HEK293 (cell line): ENCODE results near the gene CTNNB1.

Source experiments
- CTCF ChIA-PET: fragments of 350-600 bp; formaldehyde crosslinking; extraction: SDS; loops from one replicate; lab custom pipeline; 2021; ENCODE audit warnings: antibody characterized with exemption; lab: Yijun Ruan, JAX
- POLR2A ChIA-PET: fragments of 300-600 bp; formaldehyde crosslinking; extraction: SDS; loops from one replicate; lab custom pipeline; 2020; ENCODE audit warnings: antibody characterized with exemption, inconsistent platforms; lab: Yijun Ruan, JAX
- H3K27ac ChIP-seq: fragments of 200-500 bp; sonication (Bioruptor generic); 2 replicates; pipeline ENCODE4 v1.5.1; 2014; ENCODE audit warnings: low read depth, low read length, control low read depth, inconsistent platforms; ENCODE audit errors: extremely low read depth
- H3K36me3 ChIP-seq, 2 experiments: fragments of 200-500 bp in 1 of 2; sonication (Bioruptor generic) in 1 of 2; 1 replicate in 1 of 2; 2 replicates in 1 of 2; pipeline ENCODE4 v1.5.1; 2014 to 2017; ENCODE audit warnings: inconsistent platforms in 2 of 2, low read length in 2 of 2; ENCODE audit not compliant: control insufficient read depth in 2 of 2, insufficient read depth in 1 of 2
- H3K4me1 ChIP-seq: fragments of 200-500 bp; sonication (Bioruptor generic); 2 replicates; pipeline ENCODE4 v1.5.1; 2014; ENCODE audit warnings: mild to moderate bottlenecking, low read length, inconsistent platforms; ENCODE audit not compliant: control insufficient read depth, insufficient read depth
- H3K4me3 ChIP-seq: 2 replicates; pipeline ENCODE4 v1.5.1; 2011; ENCODE audit warnings: low read depth, mild to moderate bottlenecking, control low read depth, low read length, moderate library complexity
- H3K9me3 ChIP-seq: fragments of 200-500 bp; sonication (Bioruptor generic); 2 replicates; pipeline ENCODE4 v1.5.1; 2014; ENCODE audit warnings: low read depth, low read length, inconsistent platforms; ENCODE audit not compliant: control insufficient read depth, insufficient read depth
- IKZF3 ChIP-seq: fragments of 450-650 bp; IDR thresholded peaks from 2 replicates; pipeline ENCODE4 v1.5.0; 2018; ENCODE audit warnings: missing biosample characterization, mild to moderate bottlenecking, missing genetic modification characterization, moderate library complexity
- OSR2 ChIP-seq: fragments of 450-650 bp; formaldehyde crosslinking; IDR thresholded peaks from 2 replicates; pipeline ENCODE4 v1.5.1; 2016; ENCODE audit warnings: missing biosample characterization, missing genetic modification characterization
- RBAK ChIP-seq: fragments of 450-650 bp; formaldehyde crosslinking; IDR thresholded peaks from 2 replicates; pipeline ENCODE4 v1.5.1; 2016; ENCODE audit warnings: missing biosample characterization, missing genetic modification characterization
- ZFP37 ChIP-seq: fragments of 450-650 bp; formaldehyde crosslinking; IDR thresholded peaks from 2 replicates; pipeline ENCODE4 v1.5.1; 2016; ENCODE audit warnings: missing biosample characterization, missing genetic modification characterization
- ZNF138 ChIP-seq: fragments of 450-650 bp; formaldehyde crosslinking; IDR thresholded peaks from 2 replicates; pipeline ENCODE4 v1.5.1; 2016; ENCODE audit warnings: missing biosample characterization, missing genetic modification characterization, borderline replicate concordance
- ZNF423 ChIP-seq: fragments of 450-650 bp; formaldehyde crosslinking; IDR thresholded peaks from 2 replicates; pipeline ENCODE4 v1.5.1; 2016; ENCODE audit warnings: missing biosample characterization, missing genetic modification characterization
- ZNF549 ChIP-seq: fragments of 450-650 bp; IDR thresholded peaks from 2 replicates; pipeline ENCODE4 v1.5.1; 2018; ENCODE audit warnings: missing biosample characterization, missing genetic modification characterization, mild to moderate bottlenecking, inconsistent platforms, moderate library complexity
- ZNF560 ChIP-seq: fragments of 450-650 bp; formaldehyde crosslinking; IDR thresholded peaks from 2 replicates; pipeline ENCODE4 v1.5.1; 2017; ENCODE audit warnings: missing biosample characterization, missing genetic modification characterization, borderline replicate concordance
- ZNF660 ChIP-seq: fragments of 450-650 bp; IDR thresholded peaks from 2 replicates; pipeline ENCODE4 v1.5.1; 2018; ENCODE audit warnings: missing biosample characterization, mild to moderate bottlenecking, missing genetic modification characterization
- ZNF837 ChIP-seq: fragments of 450-650 bp; formaldehyde crosslinking; IDR thresholded peaks from 2 replicates; pipeline ENCODE4 v1.5.1; 2016; ENCODE audit warnings: missing biosample characterization, missing genetic modification characterization
- ZSCAN16 ChIP-seq: fragments of 450-650 bp; formaldehyde crosslinking; IDR thresholded peaks from 2 replicates; pipeline ENCODE4 v1.5.1; 2016; ENCODE audit warnings: missing biosample characterization, missing genetic modification characterization
- TF ChIP-seq, protein P1 (sequence below): fragments of 450-650 bp; formaldehyde crosslinking; IDR thresholded peaks from 2 replicates; pipeline ENCODE4 v1.5.1; 2016; ENCODE audit warnings: missing biosample characterization, missing genetic modification characterization, low read depth
- TF ChIP-seq, protein P2 (sequence below): fragments of 450-650 bp; formaldehyde crosslinking; IDR thresholded peaks from 2 replicates; pipeline ENCODE4 v1.5.1; 2016; ENCODE audit warnings: missing biosample characterization, missing genetic modification characterization, low read depth
- TF ChIP-seq, protein P3 (sequence below): fragments of 450-650 bp; formaldehyde crosslinking; IDR thresholded peaks from 2 replicates; pipeline ENCODE4 v1.5.1; 2016; ENCODE audit warnings: missing biosample characterization, missing genetic modification characterization, borderline replicate concordance
- TF ChIP-seq, protein P4 (sequence below): fragments of 450-650 bp; formaldehyde crosslinking; IDR thresholded peaks from 2 replicates; pipeline ENCODE4 v1.5.1; 2016; ENCODE audit warnings: missing biosample characterization, missing genetic modification characterization
- TF ChIP-seq, protein P5 (sequence below): fragments of 450-650 bp; formaldehyde crosslinking; conservative IDR thresholded peaks from 2 replicates; pipeline ENCODE4 v1.5.1; 2016; ENCODE audit warnings: low read depth, missing biosample characterization, missing genetic modification characterization

CTNNB1 gene

DNA sequence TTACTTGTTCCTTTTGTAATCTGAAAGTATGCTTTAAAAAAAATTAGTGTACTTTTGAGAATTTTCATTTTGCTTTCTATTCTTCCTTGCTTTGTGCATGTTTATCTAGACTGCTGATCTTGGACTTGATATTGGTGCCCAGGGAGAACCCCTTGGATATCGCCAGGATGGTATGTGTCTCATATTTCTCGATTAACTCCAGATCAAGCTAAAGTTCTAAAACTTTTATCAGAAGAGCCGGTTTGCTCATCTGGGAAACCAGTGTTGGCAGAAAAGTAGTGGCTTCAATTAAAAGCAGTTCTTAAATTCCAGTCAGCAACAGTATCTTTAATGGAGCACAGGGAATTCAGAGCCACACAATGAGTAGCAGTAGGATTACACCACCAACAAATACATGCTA is 38.6 kb downstream of the CTNNB1 start (continued):
- TF ChIP-seq ZNF837 (no peak), RBAK (tag by site-specific recombination) (no peak), ZFP37 (no peak), ZSCAN16 (no peak)
- TF ChIP-seq, protein P1, sequence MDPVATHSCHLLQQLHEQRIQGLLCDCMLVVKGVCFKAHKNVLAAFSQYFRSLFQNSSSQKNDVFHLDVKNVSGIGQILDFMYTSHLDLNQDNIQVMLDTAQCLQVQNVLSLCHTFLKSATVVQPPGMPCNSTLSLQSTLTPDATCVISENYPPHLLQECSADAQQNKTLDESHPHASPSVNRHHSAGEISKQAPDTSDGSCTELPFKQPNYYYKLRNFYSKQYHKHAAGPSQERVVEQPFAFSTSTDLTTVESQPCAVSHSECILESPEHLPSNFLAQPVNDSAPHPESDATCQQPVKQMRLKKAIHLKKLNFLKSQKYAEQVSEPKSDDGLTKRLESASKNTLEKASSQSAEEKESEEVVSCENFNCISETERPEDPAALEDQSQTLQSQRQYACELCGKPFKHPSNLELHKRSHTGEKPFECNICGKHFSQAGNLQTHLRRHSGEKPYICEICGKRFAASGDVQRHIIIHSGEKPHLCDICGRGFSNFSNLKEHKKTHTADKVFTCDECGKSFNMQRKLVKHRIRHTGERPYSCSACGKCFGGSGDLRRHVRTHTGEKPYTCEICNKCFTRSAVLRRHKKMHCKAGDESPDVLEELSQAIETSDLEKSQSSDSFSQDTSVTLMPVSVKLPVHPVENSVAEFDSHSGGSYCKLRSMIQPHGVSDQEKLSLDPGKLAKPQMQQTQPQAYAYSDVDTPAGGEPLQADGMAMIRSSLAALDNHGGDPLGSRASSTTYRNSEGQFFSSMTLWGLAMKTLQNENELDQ = no peak
- TF ChIP-seq, protein P2, sequence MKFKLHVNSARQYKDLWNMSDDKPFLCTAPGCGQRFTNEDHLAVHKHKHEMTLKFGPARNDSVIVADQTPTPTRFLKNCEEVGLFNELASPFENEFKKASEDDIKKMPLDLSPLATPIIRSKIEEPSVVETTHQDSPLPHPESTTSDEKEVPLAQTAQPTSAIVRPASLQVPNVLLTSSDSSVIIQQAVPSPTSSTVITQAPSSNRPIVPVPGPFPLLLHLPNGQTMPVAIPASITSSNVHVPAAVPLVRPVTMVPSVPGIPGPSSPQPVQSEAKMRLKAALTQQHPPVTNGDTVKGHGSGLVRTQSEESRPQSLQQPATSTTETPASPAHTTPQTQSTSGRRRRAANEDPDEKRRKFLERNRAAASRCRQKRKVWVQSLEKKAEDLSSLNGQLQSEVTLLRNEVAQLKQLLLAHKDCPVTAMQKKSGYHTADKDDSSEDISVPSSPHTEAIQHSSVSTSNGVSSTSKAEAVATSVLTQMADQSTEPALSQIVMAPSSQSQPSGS = no peak
- TF ChIP-seq, protein P3, sequence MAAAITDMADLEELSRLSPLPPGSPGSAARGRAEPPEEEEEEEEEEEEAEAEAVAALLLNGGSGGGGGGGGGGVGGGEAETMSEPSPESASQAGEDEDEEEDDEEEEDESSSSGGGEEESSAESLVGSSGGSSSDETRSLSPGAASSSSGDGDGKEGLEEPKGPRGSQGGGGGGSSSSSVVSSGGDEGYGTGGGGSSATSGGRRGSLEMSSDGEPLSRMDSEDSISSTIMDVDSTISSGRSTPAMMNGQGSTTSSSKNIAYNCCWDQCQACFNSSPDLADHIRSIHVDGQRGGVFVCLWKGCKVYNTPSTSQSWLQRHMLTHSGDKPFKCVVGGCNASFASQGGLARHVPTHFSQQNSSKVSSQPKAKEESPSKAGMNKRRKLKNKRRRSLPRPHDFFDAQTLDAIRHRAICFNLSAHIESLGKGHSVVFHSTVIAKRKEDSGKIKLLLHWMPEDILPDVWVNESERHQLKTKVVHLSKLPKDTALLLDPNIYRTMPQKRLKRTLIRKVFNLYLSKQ (tag by site-specific recombination) = no peak
- TF ChIP-seq, all 188 proteins: peak for 0

DNA sequence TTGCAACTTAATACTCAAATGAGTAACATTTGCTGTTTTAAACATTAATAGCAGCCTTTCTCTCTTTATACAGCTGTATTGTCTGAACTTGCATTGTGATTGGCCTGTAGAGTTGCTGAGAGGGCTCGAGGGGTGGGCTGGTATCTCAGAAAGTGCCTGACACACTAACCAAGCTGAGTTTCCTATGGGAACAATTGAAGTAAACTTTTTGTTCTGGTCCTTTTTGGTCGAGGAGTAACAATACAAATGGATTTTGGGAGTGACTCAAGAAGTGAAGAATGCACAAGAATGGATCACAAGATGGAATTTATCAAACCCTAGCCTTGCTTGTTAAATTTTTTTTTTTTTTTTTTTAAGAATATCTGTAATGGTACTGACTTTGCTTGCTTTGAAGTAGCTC is 40.3 kb downstream of the CTNNB1 start:
- ChIA-PET POLR2A (interaction anchor here (0.7 kb wide), 1 partner anchor 76 kb away, joined by 4 read pairs; no protein-coding TSS in a partner anchor), CTCF (no interaction called here)
- Histone ChIP-seq H3K4me3 (no peak overlapping the region), H3K4me1 (no peaks in the 10 kb centered on the region), H3K27ac (no peak overlapping the region), H3K9me3 (no peaks in the 10 kb centered on the region), H3K36me3 (peaks cover 17 to 77% of the 10 kb centered on the region in 2 experiments)
- TF ChIP-seq, protein P4, sequence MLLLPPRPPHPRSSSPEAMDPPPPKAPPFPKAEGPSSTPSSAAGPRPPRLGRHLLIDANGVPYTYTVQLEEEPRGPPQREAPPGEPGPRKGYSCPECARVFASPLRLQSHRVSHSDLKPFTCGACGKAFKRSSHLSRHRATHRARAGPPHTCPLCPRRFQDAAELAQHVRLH = no peak
- no peak for TF ChIP-seq ZNF560 (tag by site-specific recombination)
- no peak for TF ChIP-seq ZNF660
- no peak for TF ChIP-seq IKZF3 (tag by site-specific recombination)
- TF ChIP-seq ZNF423 = no peak
- TF ChIP-seq, protein P5, sequence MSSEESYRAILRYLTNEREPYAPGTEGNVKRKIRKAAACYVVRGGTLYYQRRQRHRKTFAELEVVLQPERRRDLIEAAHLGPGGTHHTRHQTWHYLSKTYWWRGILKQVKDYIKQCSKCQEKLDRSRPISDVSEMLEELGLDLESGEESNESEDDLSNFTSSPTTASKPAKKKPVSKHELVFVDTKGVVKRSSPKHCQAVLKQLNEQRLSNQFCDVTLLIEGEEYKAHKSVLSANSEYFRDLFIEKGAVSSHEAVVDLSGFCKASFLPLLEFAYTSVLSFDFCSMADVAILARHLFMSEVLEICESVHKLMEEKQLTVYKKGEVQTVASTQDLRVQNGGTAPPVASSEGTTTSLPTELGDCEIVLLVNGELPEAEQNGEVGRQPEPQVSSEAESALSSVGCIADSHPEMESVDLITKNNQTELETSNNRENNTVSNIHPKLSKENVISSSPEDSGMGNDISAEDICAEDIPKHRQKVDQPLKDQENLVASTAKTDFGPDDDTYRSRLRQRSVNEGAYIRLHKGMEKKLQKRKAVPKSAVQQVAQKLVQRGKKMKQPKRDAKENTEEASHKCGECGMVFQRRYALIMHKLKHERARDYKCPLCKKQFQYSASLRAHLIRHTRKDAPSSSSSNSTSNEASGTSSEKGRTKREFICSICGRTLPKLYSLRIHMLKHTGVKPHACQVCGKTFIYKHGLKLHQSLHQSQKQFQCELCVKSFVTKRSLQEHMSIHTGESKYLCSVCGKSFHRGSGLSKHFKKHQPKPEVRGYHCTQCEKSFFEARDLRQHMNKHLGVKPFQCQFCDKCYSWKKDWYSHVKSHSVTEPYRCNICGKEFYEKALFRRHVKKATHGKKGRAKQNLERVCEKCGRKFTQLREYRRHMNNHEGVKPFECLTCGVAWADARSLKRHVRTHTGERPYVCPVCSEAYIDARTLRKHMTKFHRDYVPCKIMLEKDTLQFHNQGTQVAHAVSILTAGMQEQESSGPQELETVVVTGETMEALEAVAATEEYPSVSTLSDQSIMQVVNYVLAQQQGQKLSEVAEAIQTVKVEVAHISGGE (tag by site-specific recombination) = no peak
- no peak for TF ChIP-seq OSR2 (tag by site-specific recombination)
- no peak for TF ChIP-seq ZNF549 (tag by site-specific recombination)
- no peak for TF ChIP-seq ZNF138 (tag by site-specific recombination)
